SK-N-SH (cell line): Measurements from ENCODE around the gene IL17B. TPM values are rescaled to one million over a fixed set of nuclear protein-coding genes. Genes with fewer than 3 reads are reported as not detected.

ENCODE experiments used
- CTCF ChIA-PET: fragments of 300-600, 350-600 bp; formaldehyde crosslinking; extraction: SDS; loops from one replicate; lab custom pipeline; 2021; lab: Yijun Ruan, JAX
- POLR2A ChIA-PET: fragments of 350-600 bp; sonication (Branson Sonifier 250); formaldehyde crosslinking; extraction: SDS; loops from one replicate; lab custom pipeline; 2020; ENCODE audit warnings: antibody characterized with exemption, inconsistent platforms; lab: Yijun Ruan, JAX
- DNase-seq: peaks from one replicate; pipeline ENCODE4 v3.0.0; 2012
- H2AFZ ChIP-seq: fragments of 200-600 bp; sonication (generic); 2 replicates; pipeline ENCODE4 v1.8.1; 2016; ENCODE audit warnings: antibody characterized with exemption, mild to moderate bottlenecking, low read depth
- H3F3A ChIP-seq: fragments of 200-600 bp; sonication (generic); replicated peaks from 2 replicates; pipeline ENCODE3; 2016; ENCODE audit warnings: antibody characterized with exemption, mild to moderate bottlenecking; ENCODE audit not compliant: insufficient read depth
- H3K27ac ChIP-seq, 2 experiments: fragments of 200-500 bp in 1 of 2; fragments of 200-600 bp in 1 of 2; sonication (Bioruptor generic) in 1 of 2; sonication (generic), shearing (Covaris generic) in 1 of 2; 2 replicates each; pipeline versions ENCODE4 v1.5.1 to v1.6.1; 2014 to 2016; ENCODE audit warnings: low read depth in 2 of 2, inconsistent platforms in 1 of 2, low read length in 1 of 2, mild to moderate bottlenecking in 1 of 2, mixed read lengths in 1 of 2
- H3K27me3 ChIP-seq: fragments of 200-600 bp; sonication (generic), shearing (Covaris generic); 2 replicates; pipeline ENCODE4 v1.6.1; 2016; ENCODE audit warnings: mixed run types; ENCODE audit not compliant: insufficient read depth
- H3K36me3 ChIP-seq, 2 experiments: fragments of 200-500 bp in 1 of 2; fragments of 200-600 bp in 1 of 2; sonication (Bioruptor generic) in 1 of 2; sonication (generic) in 1 of 2; replicated peaks in 1 of 2; 2 replicates each; pipeline versions ENCODE3 to v1.5.1; 2014 to 2016; ENCODE audit warnings: low read length in 1 of 2, mild to moderate bottlenecking in 1 of 2; ENCODE audit not compliant: insufficient read depth in 2 of 2, control insufficient read depth in 1 of 2
- H3K4me1 ChIP-seq, 2 experiments: fragments of 200-500 bp in 1 of 2; fragments of 200-600 bp in 1 of 2; sonication (Bioruptor generic) in 1 of 2; sonication (generic), shearing (Covaris generic) in 1 of 2; 2 replicates each; pipeline versions ENCODE4 v1.5.1 to v1.6.1; 2014 to 2016; ENCODE audit warnings: low read depth in 1 of 2, low read length in 1 of 2, mixed run types in 1 of 2; ENCODE audit not compliant: insufficient read depth in 2 of 2, control insufficient read depth in 1 of 2
- H3K4me2 ChIP-seq: fragments of 200-600 bp; sonication (generic), shearing (Covaris generic); 2 replicates; pipeline ENCODE4 v1.6.1; 2017; ENCODE audit warnings: mixed run types
- H3K4me3 ChIP-seq, 2 experiments: fragments of 200-500 bp in 1 of 2; fragments of 200-600 bp in 1 of 2; sonication (Bioruptor generic) in 1 of 2; sonication (generic), shearing (Covaris generic) in 1 of 2; 2 replicates each; pipeline versions ENCODE4 v1.5.1 to v1.8.1; 2014 to 2016; ENCODE audit warnings: low read depth in 2 of 2, inconsistent platforms in 1 of 2, low read length in 1 of 2, mild to moderate bottlenecking in 1 of 2, mixed read lengths in 1 of 2, moderate library complexity in 1 of 2
- H3K79me2 ChIP-seq: fragments of 200-600 bp; sonication (generic); 2 replicates; pipeline ENCODE4 v1.8.1; 2017; ENCODE audit warnings: mild to moderate bottlenecking; ENCODE audit not compliant: insufficient read depth
- H3K9ac ChIP-seq: fragments of 200-600 bp; sonication (generic); 2 replicates; pipeline ENCODE4 v1.6.1; 2017; ENCODE audit warnings: mixed run types
- H3K9me2 ChIP-seq: fragments of 200-600 bp; sonication (generic); 2 replicates; pipeline ENCODE4 v1.6.1; 2017; ENCODE audit warnings: mixed run types
- H3K9me3 ChIP-seq: fragments of 200-600 bp; sonication (generic); 2 replicates; pipeline ENCODE4 v1.6.1; 2017; ENCODE audit warnings: mixed run types, mild to moderate bottlenecking, moderate library complexity
- H4K20me1 ChIP-seq: fragments of 200-600 bp; sonication (generic); 2 replicates; pipeline ENCODE4 v1.6.1; 2017; ENCODE audit warnings: mild to moderate bottlenecking, mixed run types; ENCODE audit not compliant: insufficient read depth
- CHD2 ChIP-seq: fragments of 150-350 bp; IDR thresholded peaks from 2 replicates; pipeline ENCODE4 v1.6.1; 2018; ENCODE audit warnings: low read length; ENCODE audit not compliant: partially characterized antibody
- CTCF ChIP-seq: fragments of 200-600 bp; sonication (generic); IDR thresholded peaks from 2 replicates; pipeline ENCODE4 v1.6.1; 2017; ENCODE audit warnings: antibody characterized with exemption, mild to moderate bottlenecking, moderate library complexity
- ELF1 ChIP-seq: IDR thresholded peaks from 2 replicates; pipeline ENCODE4 v1.4.0; 2012
- EP300 ChIP-seq, 2 experiments: IDR thresholded peaks; 2 replicates each; pipeline versions ENCODE4 v1.4.0 to v1.6.1; 2012; ENCODE audit warnings: borderline replicate concordance in 1 of 2, low read depth in 1 of 2, low read length in 1 of 2
- EZH2phosphoT487 ChIP-seq: fragments of 200-600 bp; sonication (generic); IDR thresholded peaks from 2 replicates; pipeline ENCODE4 v1.6.1; 2017; ENCODE audit warnings: low read depth, mixed run types, mild to moderate bottlenecking, antibody characterized with exemption, moderate library complexity, borderline replicate concordance
- FOXJ3 ChIP-seq: sonication (generic); formaldehyde crosslinking; IDR thresholded peaks from 2 replicates; pipeline ENCODE4 v1.5.1; 2020; ENCODE audit warnings: mild to moderate bottlenecking, missing genetic modification reagents
- FOXM1 ChIP-seq: IDR thresholded peaks from 2 replicates; pipeline ENCODE4 v1.4.0; 2012; ENCODE audit warnings: low read depth, mild to moderate bottlenecking
- GATA2 ChIP-seq: sonication (generic); formaldehyde crosslinking; IDR thresholded peaks from 2 replicates; pipeline ENCODE4 v1.5.0; 2020; ENCODE audit warnings: mild to moderate bottlenecking, missing genetic modification reagents
- JUND ChIP-seq: IDR thresholded peaks from 2 replicates; pipeline ENCODE4 v1.4.0; 2012
- MAX ChIP-seq: IDR thresholded peaks from 2 replicates; pipeline ENCODE4 v1.4.0; 2012; ENCODE audit warnings: low read depth
- MEF2A ChIP-seq: IDR thresholded peaks from 2 replicates; pipeline ENCODE4 v1.4.0; 2012; ENCODE audit warnings: low read depth, borderline replicate concordance
- NFIC ChIP-seq: IDR thresholded peaks from 2 replicates; pipeline ENCODE4 v1.4.0; 2012; ENCODE audit warnings: borderline replicate concordance
- NRF1 ChIP-seq: IDR thresholded peaks from 2 replicates; pipeline ENCODE4 v1.6.1; 2012; ENCODE audit warnings: low read depth, mild to moderate bottlenecking, low read length
- POLR2AphosphoS5 ChIP-seq: IDR thresholded peaks from 2 replicates; pipeline ENCODE4 v1.6.1; 2012; ENCODE audit warnings: low read depth, low read length
- RAD21 ChIP-seq: IDR thresholded peaks from 2 replicates; pipeline ENCODE4 v1.6.1; 2012; ENCODE audit warnings: mild to moderate bottlenecking, low read length
- RCOR1 ChIP-seq: fragments of 150-350 bp; IDR thresholded peaks from 2 replicates; pipeline ENCODE4 v1.6.1; 2017; ENCODE audit warnings: antibody characterized with exemption, low read length
- REST ChIP-seq: IDR thresholded peaks from 2 replicates; pipeline ENCODE4 v1.6.1; 2012; ENCODE audit warnings: mild to moderate bottlenecking, low read depth, low read length, moderate library complexity
- RXRA ChIP-seq: IDR thresholded peaks from 2 replicates; pipeline ENCODE4 v1.4.0; 2012; ENCODE audit warnings: low read depth, mild to moderate bottlenecking, borderline replicate concordance
- SMC3 ChIP-seq: IDR thresholded peaks from 2 replicates; pipeline ENCODE4 v1.6.1; 2012; ENCODE audit warnings: low read depth, low read length, improper control_type of control experiment
- WGBS: methylation state at CpG from one replicate; pipeline ENCODE4 v1.1.6; 2017; ENCODE audit warnings: low lambda C conversion rate; 5-methylcytosine and 5-hydroxymethylcytosine counted together
- polyA plus RNA-seq, 3 experiments: library from polyadenylated mRNA; depleted of rRNA; stranded (reverse); fragments of >200 nt; gene quantifications; 2 replicates each; pipeline ENCODE4 v1.2.3, GENCODE V29; 2012
- TF ChIP-seq, protein P1 (sequence below): fragments of 150-350 bp; IDR thresholded peaks from 2 replicates; pipeline ENCODE4 v1.6.1; 2017; ENCODE audit warnings: antibody characterized with exemption, low read length, low read depth, borderline replicate concordance
- TF ChIP-seq, protein P2 (sequence below): IDR thresholded peaks from 2 replicates; pipeline ENCODE4 v1.4.0; 2012; ENCODE audit warnings: low read depth, borderline replicate concordance
- TF ChIP-seq, protein P3 (sequence below): fragments of 150-350 bp; IDR thresholded peaks from 2 replicates; pipeline ENCODE4 v1.6.1; 2016; ENCODE audit warnings: mild to moderate bottlenecking, low read depth, low read length
- TF ChIP-seq, protein P4 (sequence below): IDR thresholded peaks from 2 replicates; pipeline ENCODE4; 2012

IL17B gene
- polyA plus RNA-seq, 1 of the 3 experiments (the other 2 are of a cell fraction) = 0.16 TPM

DNA sequence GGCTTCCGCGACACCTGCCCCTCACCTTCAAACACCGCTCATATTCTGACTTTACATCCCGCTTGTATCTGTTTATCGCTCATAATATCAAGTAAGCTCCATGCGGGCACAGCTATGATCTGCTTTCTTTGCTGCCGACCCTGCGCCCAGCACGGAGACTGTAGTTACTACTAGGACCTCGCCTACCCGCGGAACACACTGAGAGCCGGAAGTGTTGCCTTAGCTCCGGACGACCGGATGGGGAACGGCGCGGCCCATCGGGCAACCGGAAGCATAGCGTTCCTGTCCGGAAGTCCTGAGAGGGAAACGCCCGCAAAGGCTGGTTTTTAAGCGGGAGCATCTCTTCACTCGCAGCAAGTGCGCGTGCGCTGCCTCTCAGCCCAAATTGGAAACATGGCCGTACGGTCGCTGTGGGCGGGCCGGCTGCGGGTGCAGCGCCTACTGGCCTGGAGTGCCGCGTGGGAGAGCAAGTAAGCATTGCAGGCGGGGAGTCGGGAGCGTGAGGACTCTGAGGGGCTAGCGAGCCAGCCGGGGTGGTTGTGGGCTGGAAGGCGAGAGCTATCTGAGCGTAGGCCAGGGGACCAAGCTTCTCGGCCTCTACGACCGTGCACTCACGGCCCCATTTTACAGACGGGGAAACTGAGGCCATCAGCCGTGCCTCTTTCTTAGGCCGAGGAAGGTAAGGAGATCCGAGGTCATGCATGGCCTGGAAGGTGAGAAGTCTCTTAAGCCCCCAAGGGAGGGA is 33.8 kb downstream of the IL17B start, which contains the start of gene GRPEL2:
Gene GRPEL2 (plus strand): TSS at position 353 of the 745 bp plus-strand sequence. CDS start 41 bp downstream, at position 394.
- CTCF ChIA-PET = interaction anchor here (0.6 to 3.5 kb wide), 11 partner anchors 9 to 89 kb away, joined by 3 to 12 read pairs (median 5); partner anchors contain the start of gene PCYOX1L
- peak within 1 kb of the TSS; percentile 70 to 97 for H3K27ac ChIP-seq
- peak within 1 kb of the TSS; percentile 93 for H3K4me2 ChIP-seq
- peak; percentile 92 for DNase-seq
- H3K79me2 ChIP-seq = peaks cover 47% of the 10 kb centered on the region
- WGBS = 1% methylated on average over 37 of the region's 54 CpGs
- POLR2A ChIA-PET = interaction anchor here (0.5 to 4.0 kb wide), 12 partner anchors 9 to 937 kb away, joined by 3 to 38 read pairs (median 3); partner anchors contain the start of genes ARHGEF37, CSNK1A1 and PCYOX1L
- peaks cover 16% of the 10 kb centered on the region for H3F3A ChIP-seq
- H3K9me3 ChIP-seq = no peaks in the 10 kb centered on the region
- H2AFZ ChIP-seq = peak within 1 kb of the TSS; percentile 95
- peaks cover 30 to 33% of the 10 kb centered on the region in 2 experiments for H3K36me3 ChIP-seq
- H3K4me1 ChIP-seq = peaks cover 0 to 15% of the 10 kb centered on the region in 2 experiments; a peak in 3 of 4 replicates
- H3K9ac ChIP-seq = peak within 1 kb of the TSS; percentile 83
- H3K27me3 ChIP-seq = no peaks in the 10 kb centered on the region
- H3K4me3 ChIP-seq = peak within 1 kb of the TSS; percentile 94 to 100
- H4K20me1 ChIP-seq = no peaks in the 10 kb centered on the region; the same call in 1 of the 2 replicates
- no peaks in the 10 kb centered on the region for H3K9me2 ChIP-seq
- TF ChIP-seq NFIC (no peak), JUND (no peak), POLR2AphosphoS5 (peak; percentile 96), MEF2A (no peak), EP300 (IDR thresholded peaks at IDR 0.05; ENCODE audit: borderline replicate concordance in 1 of 2, low read depth in 1 of 2, low read length in 1 of 2) (no peak), CTCF (no peak), SMC3 (no peak), GATA2 (CRISPR knock-in tag) (no peak), CHD2 (peak; percentile 31), ELF1 (peak; percentile 94), RCOR1 (peak; percentile 48), NRF1 (peak; percentile 80), FOXM1 (no peak), FOXJ3 (no peak; the same call in none of the 2 replicates), RAD21 (no peak), RXRA (no peak), REST (peak; percentile 51), EZH2phosphoT487 (no peak), MAX (peak; percentile 88)
- TF ChIP-seq, protein P1, sequence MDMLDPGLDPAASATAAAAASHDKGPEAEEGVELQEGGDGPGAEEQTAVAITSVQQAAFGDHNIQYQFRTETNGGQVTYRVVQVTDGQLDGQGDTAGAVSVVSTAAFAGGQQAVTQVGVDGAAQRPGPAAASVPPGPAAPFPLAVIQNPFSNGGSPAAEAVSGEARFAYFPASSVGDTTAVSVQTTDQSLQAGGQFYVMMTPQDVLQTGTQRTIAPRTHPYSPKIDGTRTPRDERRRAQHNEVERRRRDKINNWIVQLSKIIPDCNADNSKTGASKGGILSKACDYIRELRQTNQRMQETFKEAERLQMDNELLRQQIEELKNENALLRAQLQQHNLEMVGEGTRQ = peak; percentile 16; the same call in 1 of the 2 replicates
- TF ChIP-seq, protein P2, sequence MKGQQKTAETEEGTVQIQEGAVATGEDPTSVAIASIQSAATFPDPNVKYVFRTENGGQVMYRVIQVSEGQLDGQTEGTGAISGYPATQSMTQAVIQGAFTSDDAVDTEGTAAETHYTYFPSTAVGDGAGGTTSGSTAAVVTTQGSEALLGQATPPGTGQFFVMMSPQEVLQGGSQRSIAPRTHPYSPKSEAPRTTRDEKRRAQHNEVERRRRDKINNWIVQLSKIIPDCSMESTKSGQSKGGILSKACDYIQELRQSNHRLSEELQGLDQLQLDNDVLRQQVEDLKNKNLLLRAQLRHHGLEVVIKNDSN = 0 out of 2 replicates have a peak, but pooled peaks have one; percentile 2
- TF ChIP-seq, protein P3, sequence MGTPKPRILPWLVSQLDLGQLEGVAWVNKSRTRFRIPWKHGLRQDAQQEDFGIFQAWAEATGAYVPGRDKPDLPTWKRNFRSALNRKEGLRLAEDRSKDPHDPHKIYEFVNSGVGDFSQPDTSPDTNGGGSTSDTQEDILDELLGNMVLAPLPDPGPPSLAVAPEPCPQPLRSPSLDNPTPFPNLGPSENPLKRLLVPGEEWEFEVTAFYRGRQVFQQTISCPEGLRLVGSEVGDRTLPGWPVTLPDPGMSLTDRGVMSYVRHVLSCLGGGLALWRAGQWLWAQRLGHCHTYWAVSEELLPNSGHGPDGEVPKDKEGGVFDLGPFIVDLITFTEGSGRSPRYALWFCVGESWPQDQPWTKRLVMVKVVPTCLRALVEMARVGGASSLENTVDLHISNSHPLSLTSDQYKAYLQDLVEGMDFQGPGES = no peak
- TF ChIP-seq, protein P4, sequence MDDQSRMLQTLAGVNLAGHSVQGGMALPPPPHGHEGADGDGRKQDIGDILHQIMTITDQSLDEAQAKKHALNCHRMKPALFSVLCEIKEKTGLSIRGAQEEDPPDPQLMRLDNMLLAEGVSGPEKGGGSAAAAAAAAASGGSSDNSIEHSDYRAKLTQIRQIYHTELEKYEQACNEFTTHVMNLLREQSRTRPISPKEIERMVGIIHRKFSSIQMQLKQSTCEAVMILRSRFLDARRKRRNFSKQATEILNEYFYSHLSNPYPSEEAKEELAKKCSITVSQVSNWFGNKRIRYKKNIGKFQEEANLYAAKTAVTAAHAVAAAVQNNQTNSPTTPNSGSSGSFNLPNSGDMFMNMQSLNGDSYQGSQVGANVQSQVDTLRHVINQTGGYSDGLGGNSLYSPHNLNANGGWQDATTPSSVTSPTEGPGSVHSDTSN = no peak
